Fibroblast of peridontal ligament (primary cell): ENCODE measurements around the gene PRDX2.
"Not testable (repeated sequence)": the region's sequence is repeated elsewhere in the genome, so short reads cannot be mapped to it uniquely, and the experiment has no call there.

Experiments
- DNase-seq: peaks from one replicate; pipeline ENCODE4 v3.0.0-alpha.2; 2010; ENCODE audit errors: extremely low read depth

The PRDX2 gene

DNA sequence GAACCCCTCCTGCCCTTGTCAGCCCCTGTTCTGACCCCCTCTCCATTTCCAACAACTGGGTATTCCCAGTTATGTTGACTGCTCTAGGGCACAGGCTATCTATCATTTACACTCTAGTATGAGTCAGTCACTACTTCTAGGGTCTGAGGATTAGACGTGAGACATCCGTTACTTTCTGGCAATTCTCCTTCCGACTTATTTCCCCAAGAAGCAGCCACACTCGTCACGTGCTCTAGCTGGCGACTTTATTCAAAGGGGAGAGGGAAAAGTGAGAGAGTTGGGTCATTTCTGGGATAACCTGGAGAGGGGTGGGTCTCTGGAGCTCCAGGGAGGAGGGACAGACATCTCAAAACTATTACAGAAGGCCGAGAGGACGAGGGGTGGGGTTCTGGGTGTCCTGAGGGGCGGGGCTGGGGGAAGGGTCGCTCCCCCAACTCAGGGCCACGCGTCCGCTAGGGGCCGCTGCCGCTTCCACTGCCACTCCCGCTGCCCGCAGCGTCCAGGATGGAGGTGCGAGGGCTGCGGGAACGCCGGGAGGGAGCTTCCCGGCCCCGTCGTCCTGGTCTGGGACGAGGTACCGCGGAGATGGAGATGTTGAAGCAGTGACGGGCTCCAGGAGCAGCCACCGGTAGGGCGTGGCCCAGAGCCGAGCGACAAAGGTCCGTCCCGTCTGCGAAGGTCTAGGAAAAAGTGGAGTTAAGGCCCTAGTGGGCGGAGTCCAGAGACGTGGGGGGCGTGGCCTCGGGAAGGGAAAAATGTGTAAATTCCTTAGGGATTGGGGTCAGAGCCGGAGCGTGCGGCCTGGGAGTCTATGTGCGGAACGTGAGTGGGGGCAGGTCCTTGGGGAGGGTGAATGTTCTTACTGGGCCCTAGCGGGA is 23.9 kb upstream of the PRDX2 start:
- no peak for DNase-seq

GRCh38 chr19:12821761-12822160 is 20.2 kb upstream of the PRDX2 start:
- DNase-seq: no peak

DNA sequence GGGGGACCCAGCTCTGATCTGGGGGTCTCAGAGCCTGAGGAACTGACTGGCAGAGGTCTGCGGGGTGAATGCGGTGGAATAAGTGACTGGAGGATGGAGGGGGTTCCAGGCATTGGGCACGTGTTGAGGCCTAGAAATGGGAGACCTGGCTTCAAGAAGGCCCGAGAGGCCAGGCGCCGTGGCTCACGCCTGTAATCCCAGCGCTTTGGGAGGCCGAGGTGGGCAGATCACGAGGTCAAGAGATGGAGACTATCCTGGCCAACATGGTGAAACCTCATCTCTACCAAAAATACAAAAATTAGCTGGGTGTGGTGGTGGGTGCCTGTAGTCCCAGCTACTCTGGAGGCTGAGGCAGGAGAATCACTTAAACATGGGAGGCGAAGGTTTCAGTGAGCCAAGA is 16.2 kb upstream of the PRDX2 start:
- not testable (repeated sequence) for DNase-seq

GRCh38 chr19:12817188-12817587 is 15.6 kb upstream of the PRDX2 start:
- not testable (repeated sequence) for DNase-seq

DNA sequence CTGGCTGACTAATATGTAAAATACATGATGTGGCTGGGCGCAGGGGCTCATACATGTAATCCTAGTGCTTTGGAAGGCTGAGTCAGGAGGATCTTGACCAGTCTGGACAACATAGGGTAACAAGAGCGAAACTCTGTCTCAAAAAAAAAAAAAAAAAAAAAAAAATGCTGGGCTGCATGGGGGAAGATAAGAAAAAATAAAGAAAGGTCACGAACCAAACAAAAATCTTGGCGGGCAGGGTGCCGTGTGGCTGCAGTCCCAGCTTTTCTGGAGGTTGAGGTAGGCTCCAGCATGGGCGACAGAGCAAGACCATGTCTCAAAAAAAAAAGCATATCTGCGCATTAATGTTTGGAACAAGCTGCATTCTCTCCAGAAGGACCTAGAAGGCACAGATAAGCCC is 13.5 kb upstream of the PRDX2 start:
- DNase-seq: no peak

DNA sequence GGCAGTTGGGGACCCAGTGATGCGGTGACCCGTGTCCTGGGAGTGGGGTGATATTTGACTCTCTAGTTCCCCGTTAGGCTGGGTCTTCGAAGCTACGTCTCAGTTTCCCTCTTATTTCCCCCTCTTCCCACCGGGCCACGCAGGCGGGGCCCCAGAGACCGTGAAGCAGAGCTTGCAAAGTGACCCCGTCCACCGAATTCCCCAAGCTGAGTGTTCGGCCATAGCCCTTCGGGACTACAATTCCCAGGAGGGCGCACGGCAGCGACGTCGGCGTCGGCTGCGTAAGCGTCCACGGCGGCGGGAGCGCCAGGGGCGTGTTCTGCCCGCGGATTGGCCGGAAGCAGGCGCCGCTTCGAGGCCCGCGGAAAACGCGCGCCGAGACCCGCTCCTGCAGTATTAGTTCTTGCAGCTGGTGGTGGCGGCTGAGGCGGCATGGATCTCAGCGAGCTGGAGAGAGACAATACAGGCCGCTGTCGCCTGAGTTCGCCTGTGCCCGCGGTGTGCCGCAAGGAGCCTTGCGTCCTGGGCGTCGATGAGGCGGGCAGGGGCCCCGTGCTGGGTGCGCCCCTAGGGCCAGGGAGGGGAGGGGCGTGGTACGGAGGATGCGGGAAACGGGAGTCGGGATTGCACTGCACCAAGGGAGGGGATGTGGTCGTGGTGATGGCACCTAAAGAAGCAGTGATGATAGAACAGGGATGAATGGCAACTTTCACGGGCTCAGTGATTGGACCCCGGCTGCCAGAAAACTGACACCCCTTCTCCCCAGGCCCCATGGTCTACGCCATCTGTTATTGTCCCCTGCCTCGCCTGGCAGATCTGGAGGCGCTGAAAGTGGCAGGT is 4.9 kb upstream of the PRDX2 start, which contains the start of gene RNASEH2A:
Gene RNASEH2A, plus strand, starts transcription at position 343 of the 840 bp plus-strand sequence. Its CDS starts 90 bp downstream, at position 433.
- DNase-seq: peak; percentile 85

GRCh38 chr19:12804051-12804450 is 2.5 kb upstream of the PRDX2 start:
- DNase-seq: no peak

DNA sequence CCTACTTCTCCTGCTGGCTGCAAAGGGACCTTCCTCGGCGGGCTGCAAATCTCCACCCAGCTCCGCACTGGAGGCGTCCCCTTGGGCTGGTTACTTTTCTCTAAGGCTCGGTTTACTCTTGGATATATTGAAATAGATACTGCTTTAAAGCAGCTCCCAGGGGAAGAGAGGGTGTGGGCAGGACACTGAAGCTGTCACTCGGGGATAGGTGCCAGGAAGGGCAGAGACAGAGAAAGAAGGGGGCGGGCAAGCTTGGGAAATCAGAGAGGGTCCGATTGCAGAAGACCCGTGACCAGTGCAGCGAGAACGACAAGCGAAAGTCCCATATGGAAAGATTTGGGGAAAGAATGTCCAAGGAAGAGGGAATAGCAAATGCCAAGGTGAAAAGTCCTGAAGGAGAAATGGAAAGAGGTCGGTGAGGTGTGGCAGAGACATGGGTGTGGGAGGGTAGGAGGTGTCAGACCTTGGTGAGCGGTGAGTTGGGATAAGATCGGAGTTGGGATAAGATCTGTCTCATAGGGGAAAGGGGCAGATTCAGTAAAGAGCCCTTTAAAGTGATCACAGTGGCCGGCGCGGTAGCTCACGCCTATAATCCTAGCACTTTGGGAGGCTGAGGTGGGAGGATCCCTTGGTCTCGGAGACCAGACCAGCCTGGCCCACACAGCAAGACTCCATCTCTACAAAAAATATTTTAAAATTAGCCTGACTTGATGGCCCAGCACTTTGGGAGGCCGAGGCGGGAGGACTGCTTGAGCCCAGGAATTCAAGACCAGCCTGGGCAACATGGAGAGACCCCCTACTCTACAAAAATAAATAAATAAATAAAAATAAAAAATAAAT is 887 bp upstream of the PRDX2 start:
- DNase-seq: no peak

GRCh38 chr19:12800923-12801465 is 606 bp downstream of the PRDX2 start:
- DNase-seq: no peak

- DNase-seq: no peak
These were observed 1.2 kb downstream of the PRDX2 start for GRCh38 chr19:12800466-12800770.

- DNase-seq: no peak
These were observed 1.7 kb downstream of the PRDX2 start for GRCh38 chr19:12799742-12800465.

DNA sequence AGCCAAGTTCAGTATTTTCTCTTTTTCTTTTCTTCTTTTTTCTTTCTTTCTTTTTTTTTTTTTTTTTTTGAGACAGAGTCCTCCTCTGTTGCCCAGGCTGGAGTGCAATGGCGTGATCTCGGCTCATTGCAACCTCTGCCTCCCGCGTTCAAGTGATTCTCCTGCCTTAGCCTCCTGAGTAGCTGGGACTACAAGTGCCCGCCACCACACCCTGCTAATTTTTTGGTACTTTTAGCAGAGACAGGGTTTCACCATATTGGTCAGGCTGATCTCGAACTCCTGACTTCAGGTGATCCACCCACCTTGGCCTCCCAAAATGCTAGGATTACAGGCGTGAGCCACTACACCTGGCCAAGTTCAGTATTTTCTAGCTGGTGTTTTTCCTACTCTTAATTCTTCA is 4.0 kb downstream of the PRDX2 start:
- DNase-seq: not testable (repeated sequence)

DNA sequence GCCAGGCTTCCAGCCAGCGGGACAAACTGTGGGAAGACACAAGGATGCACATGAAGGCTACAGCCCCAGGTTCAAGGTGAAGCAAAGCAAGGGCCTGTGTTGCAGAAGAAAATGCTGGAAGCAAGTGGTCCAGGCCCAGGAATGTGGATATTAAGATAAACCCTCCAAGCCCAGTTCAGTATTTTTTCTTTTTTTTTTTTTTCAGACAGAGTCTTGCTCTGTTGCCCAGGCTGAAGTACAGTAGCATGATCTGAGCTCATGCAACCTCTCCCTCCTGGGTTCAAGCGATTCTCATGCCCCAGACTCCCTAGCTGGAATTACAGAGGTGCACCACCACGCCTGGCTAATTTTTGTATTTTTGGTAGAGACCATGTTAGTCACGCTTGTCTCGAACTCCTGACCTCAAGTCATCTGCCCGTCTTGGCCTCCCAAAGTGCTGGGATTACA is 4.4 kb downstream of the PRDX2 start:
- DNase-seq: no peak

DNA sequence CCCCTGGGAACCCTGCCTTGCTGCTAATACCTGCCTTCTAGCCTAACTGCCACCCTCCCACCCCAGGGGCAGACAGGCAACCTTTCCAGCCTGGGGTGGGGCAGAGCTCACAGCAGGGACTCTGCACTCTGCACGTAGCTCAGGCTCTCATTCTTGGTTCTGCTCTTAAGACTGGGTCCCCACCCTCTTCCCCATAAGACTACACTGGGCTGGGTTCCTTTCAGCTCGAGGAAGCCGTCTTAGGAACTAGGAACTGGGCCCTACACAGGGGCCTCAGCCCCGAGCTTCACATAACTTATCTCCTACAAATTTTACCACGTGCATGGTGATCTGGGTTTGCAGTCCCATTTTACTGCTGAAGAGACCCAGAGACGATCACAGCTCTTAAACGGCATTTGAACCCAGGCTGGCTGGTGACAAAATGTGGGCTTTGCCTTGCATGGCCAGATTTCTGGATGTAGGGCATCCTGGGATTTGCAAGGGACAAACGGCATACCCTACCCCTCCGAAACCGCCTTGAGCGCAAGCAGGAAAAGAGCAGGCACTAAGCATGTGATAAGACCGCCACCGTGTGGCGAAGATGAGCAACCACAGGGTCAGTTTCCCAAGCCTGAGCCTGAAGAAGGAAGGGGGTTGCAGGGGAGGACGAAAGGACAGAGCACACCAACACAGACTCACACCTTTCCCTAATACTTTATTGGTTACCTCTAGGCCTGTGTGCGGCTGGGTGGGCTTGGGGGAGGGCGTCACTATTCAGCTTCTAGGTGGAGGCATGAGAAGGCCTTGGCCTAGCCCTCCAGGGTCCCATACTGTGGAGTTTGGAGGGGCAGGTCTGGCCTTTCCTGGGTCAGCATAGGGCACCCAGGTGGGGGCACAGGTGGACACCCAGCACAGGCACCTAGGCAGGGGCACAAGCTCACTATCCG is 5.2 kb downstream of the PRDX2 start:
- DNase-seq: peak; percentile 83

- peak; percentile 47 for DNase-seq
These were observed 6.6 kb downstream of the PRDX2 start for GRCh38 chr19:12794971-12795381.

GRCh38 chr19:12794196-12794941 is 7.2 kb downstream of the PRDX2 start:
- peak; percentile 70 for DNase-seq

- peak; percentile 90 for DNase-seq
These were observed 8.1 kb downstream of the PRDX2 start for GRCh38 chr19:12793290-12794195.

DNA sequence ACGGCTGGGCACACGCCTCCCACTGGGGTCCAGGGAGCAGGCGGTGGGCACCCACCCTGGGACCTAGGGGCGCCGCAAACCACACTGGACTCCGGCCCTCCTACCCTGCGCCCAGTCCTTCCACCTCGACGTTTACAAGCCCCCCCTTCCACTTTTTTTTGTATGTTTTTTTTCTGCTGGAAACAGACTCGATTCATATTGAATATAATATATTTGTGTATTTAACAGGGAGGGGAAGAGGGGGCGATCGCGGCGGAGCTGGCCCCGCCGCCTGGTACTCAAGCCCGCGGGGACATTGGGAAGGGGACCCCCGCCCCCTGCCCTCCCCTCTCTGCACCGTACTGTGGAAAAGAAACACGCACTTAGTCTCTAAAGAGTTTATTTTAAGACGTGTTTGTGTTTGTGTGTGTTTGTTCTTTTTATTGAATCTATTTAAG is 8.7 kb downstream of the PRDX2 start:
- DNase-seq: no peak
